Stomach (tissue), 9 donors: Measurements from ENCODE around the gene ASCC3. TPM values are rescaled to one million over a fixed set of nuclear protein-coding genes. Genes with fewer than 3 reads are reported as not detected.
A peak's percentile ranks its signal among the peaks of the same experiment; 100 is the strongest.

Experiments used
- DNase-seq, 2 donors: peaks; one replicate each; pipeline versions ENCODE4 v3.0.0 to v3.0.0-alpha.2; 2013 to 2019
- H3K27ac ChIP-seq, 5 donors: fragments of 200-600 bp in 4 of 5; sonication (generic) in 4 of 5; one replicate each; pipeline ENCODE4 v1.5.1; 2013 to 2019; ENCODE audit warnings: mild to moderate bottlenecking in 1 of 5, moderate library complexity in 1 of 5
- H3K27me3 ChIP-seq, 3 donors: fragments of 200-600 bp; sonication (generic); one replicate each; pipeline ENCODE4 v1.5.1; 2017 to 2019; ENCODE audit warnings: mixed run types in 1 of 3
- H3K36me3 ChIP-seq, 4 donors: fragments of 200-600 bp; sonication (generic); 1 replicate in 3 of 4; 2 replicates in 1 of 4; pipeline ENCODE4 v1.5.1; 2016 to 2019
- H3K4me1 ChIP-seq, 4 donors: fragments of 200-600 bp; sonication (generic); one replicate each; pipeline ENCODE4 v1.5.1; 2016 to 2019
- H3K4me3 ChIP-seq, 4 donors: fragments of 200-600 bp; sonication (generic) in 3 of 4; one replicate each; pipeline ENCODE4 v1.5.1; 2016 to 2019; ENCODE audit warnings: mild to moderate bottlenecking in 1 of 4
- H3K9me3 ChIP-seq, 4 donors: fragments of 200-600 bp; sonication (generic); one replicate each; pipeline ENCODE4 v1.5.1; 2016 to 2019
- CTCF ChIP-seq, 7 experiments: fragments of 450-650 bp in 4 of 7; fragments of 200-600 bp in 3 of 7; sonication (generic) in 3 of 7; IDR thresholded peaks; one replicate each; pipeline ENCODE4 v1.5.1; 2016 to 2019; ENCODE audit warnings: antibody characterized with exemption in 7 of 7, control low read depth in 2 of 7, mild to moderate bottlenecking in 1 of 7
- EP300 ChIP-seq: sonication (generic); formaldehyde crosslinking; IDR thresholded peaks from one replicate; pipeline ENCODE4 v1.6.1; 2017; ENCODE audit warnings: antibody characterized with exemption
- POLR2A ChIP-seq, 4 donors: fragments of 450-650 bp; IDR thresholded peaks; one replicate each; pipeline ENCODE4 v1.6.1; 2016; ENCODE audit warnings: antibody characterized with exemption in 4 of 4, control low read depth in 2 of 4, mild to moderate bottlenecking in 1 of 4, moderate library complexity in 1 of 4
- POLR2AphosphoS5 ChIP-seq, 3 donors: sonication (generic); formaldehyde crosslinking; IDR thresholded peaks; one replicate each; pipeline ENCODE4 v1.6.1; 2016; ENCODE audit warnings: antibody characterized with exemption in 3 of 3
- WGBS, 5 donors: extraction: QIAGEN DNeasy Blood & Tissue Kit in 3 of 5; methylation state at CpG; one replicate each; pipeline versions ENCODE4 v1.1.5 to v1.1.7; 2013 to 2018; 5-methylcytosine and 5-hydroxymethylcytosine counted together
- intact Hi-C: fragments of 100-400 bp; cut with DNase I; formaldehyde crosslinking; loops from one replicate; pipeline ENCODE4 v1.15.1; 2023; ENCODE audit warnings: low total_unique reads
- polyA plus RNA-seq, 3 donors: library from polyadenylated mRNA; stranded (reverse); fragments of 200-250 nt; gene quantifications; one replicate each; pipeline ENCODE4 v1.2.3, GENCODE V29; 2013
- total RNA-seq, 5 donors: library from RNA; depleted of rRNA; stranded (reverse); fragments of >200 nt; gene quantifications; one replicate each; pipeline versions ENCODE4 v1.1.0 to v1.2.3, GENCODE V29; 2014 to 2016
- donor health status: healthy with polysubstance abuse.
- donor health status: Bipolar disorder and iron deficiency.
- donor health status: healthy.

Gene ASCC3
- total and polyA plus RNA-seq, 8 donors: 6.3 to 49.2 (median 19.1) TPM

GRCh38 chr6:100460650-100461204, 420.4 kb downstream of the ASCC3 start:
- intact Hi-C loops: no loop called here
- DNase-seq: peak in 1 of 2 donors; percentile 34
- TF ChIP-seq POLR2A (IDR thresholded peaks at IDR 0.05) (no peak), CTCF (IDR thresholded peaks at IDR 0.05) (no peak), POLR2AphosphoS5 (IDR thresholded peaks at IDR 0.05) (no peak), EP300 (no peak)
- H3K9me3 ChIP-seq: peaks cover 0 to 57% (median 16%) of the 10 kb centered on the region in 4 donors
- no peaks in the 10 kb centered on the region for H3K36me3 ChIP-seq
- H3K4me3 ChIP-seq: no peak overlapping the region
- H3K27me3 ChIP-seq: peaks cover 55 to 100% (median 98%) of the 10 kb centered on the region in 3 donors
- WGBS, 5 donors: 7 to 12% (median 9%) methylated on average over 9 of the region's 9 CpGs
- H3K27ac ChIP-seq: no peak overlapping the region
- H3K4me1 ChIP-seq: peaks cover 10 to 43% (median 29%) of the 10 kb centered on the region in 4 donors

- intact Hi-C loops: no loop called here
- H3K27ac ChIP-seq: no peak overlapping the region
- TF ChIP-seq EP300: no peak
- no peak overlapping the region for H3K4me3 ChIP-seq
- DNase-seq: no peak
- H3K27me3 ChIP-seq: peaks cover 62 to 100% (median 98%) of the 10 kb centered on the region in 3 donors
- H3K4me1 ChIP-seq: peaks cover 5 to 36% (median 21%) of the 10 kb centered on the region in 4 donors
- peaks cover 0 to 56% (median 20%) of the 10 kb centered on the region in 4 donors for H3K9me3 ChIP-seq
- no peaks in the 10 kb centered on the region for H3K36me3 ChIP-seq
Observed at GRCh38 chr6:100459592-100460184, 421.4 kb downstream of the ASCC3 start.

- Histone ChIP-seq H3K27ac (no peak overlapping the region), H3K9me3 (peaks cover 0 to 49% (median 20%) of the 10 kb centered on the region in 4 donors), H3K4me1 (peaks cover 0 to 35% (median 21%) of the 10 kb centered on the region in 4 donors), H3K4me3 (no peak overlapping the region), H3K27me3 (peaks cover 55 to 100% (median 98%) of the 10 kb centered on the region in 3 donors), H3K36me3 (no peaks in the 10 kb centered on the region)
- no peak for DNase-seq
- TF ChIP-seq POLR2AphosphoS5 (IDR thresholded peaks at IDR 0.05) (no peak), POLR2A (IDR thresholded peaks at IDR 0.05) (no peak), EP300 (no peak), CTCF (IDR thresholded peaks at IDR 0.05) (no peak)
- 20 to 46% (median 28%) methylated on average over 10 of the region's 10 CpGs for WGBS, 5 donors
- intact Hi-C loops: no loop called here
Observed at GRCh38 chr6:100458841-100459591, 422.1 kb downstream of the ASCC3 start.
